Measurements from ENCODE around the gene SLCO4A1.
"Not testable (repeated sequence)": the region's sequence is repeated elsewhere in the genome, so short reads cannot be mapped to it uniquely, and the experiment has no call there.

The SLCO4A1 gene

DNA sequence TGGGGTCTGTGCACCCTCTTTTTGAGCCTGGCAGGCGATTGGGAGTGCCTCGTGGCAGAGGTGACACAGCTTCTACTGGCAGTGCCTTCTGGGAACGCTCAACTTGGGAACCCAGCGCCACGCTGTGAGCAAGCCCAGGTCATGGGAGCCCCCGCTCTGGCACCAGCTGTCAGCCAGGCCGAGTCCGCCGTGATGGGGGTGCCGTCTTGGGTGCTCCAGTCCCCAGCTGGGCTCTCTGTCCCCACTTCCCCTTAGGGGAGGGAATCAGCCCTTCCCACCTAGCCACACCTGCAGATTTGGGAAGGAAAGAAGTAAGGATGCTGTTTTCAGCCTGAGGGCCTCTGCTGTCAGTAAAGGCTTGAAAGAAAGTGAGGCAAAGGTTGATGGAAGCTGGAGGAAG lies 35.4 kb downstream of the SLCO4A1 start:
- no peak overlapping the region for H3K27ac ChIP-seq
- no peak for TF ChIP-seq ZFX (IDR thresholded peaks at IDR 0.05; ENCODE audit: borderline replicate concordance)
- TF ChIP-seq, protein P1, sequence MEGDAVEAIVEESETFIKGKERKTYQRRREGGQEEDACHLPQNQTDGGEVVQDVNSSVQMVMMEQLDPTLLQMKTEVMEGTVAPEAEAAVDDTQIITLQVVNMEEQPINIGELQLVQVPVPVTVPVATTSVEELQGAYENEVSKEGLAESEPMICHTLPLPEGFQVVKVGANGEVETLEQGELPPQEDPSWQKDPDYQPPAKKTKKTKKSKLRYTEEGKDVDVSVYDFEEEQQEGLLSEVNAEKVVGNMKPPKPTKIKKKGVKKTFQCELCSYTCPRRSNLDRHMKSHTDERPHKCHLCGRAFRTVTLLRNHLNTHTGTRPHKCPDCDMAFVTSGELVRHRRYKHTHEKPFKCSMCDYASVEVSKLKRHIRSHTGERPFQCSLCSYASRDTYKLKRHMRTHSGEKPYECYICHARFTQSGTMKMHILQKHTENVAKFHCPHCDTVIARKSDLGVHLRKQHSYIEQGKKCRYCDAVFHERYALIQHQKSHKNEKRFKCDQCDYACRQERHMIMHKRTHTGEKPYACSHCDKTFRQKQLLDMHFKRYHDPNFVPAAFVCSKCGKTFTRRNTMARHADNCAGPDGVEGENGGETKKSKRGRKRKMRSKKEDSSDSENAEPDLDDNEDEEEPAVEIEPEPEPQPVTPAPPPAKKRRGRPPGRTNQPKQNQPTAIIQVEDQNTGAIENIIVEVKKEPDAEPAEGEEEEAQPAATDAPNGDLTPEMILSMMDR (IDR thresholded peaks at IDR 0.05) = no peak

DNA sequence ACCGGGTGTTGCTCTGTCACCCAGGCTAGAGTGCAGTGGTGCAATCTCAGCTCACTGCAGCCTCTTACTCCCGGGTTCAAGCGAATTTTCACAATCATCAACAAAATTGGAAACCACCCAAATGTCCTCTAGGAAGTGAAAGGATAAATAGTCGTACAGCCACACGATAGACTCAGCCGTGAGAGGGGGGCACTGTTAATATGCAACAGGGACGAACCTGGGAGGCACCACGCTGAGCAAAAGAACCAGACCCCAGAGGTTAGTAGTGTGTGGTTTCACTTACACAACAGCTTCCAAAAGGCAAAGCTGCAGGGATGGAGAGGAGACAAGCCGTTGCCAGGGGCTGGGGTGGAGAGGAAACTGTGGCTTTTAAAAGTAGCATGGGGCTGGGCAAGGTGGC lies 36.2 kb downstream of the SLCO4A1 start:
- TF ChIP-seq ZFX (IDR thresholded peaks at IDR 0.05; ENCODE audit: borderline replicate concordance) = no peak
- TF ChIP-seq, protein P1 (IDR thresholded peaks at IDR 0.05) = no peak
- no peak overlapping the region for H3K27ac ChIP-seq

DNA sequence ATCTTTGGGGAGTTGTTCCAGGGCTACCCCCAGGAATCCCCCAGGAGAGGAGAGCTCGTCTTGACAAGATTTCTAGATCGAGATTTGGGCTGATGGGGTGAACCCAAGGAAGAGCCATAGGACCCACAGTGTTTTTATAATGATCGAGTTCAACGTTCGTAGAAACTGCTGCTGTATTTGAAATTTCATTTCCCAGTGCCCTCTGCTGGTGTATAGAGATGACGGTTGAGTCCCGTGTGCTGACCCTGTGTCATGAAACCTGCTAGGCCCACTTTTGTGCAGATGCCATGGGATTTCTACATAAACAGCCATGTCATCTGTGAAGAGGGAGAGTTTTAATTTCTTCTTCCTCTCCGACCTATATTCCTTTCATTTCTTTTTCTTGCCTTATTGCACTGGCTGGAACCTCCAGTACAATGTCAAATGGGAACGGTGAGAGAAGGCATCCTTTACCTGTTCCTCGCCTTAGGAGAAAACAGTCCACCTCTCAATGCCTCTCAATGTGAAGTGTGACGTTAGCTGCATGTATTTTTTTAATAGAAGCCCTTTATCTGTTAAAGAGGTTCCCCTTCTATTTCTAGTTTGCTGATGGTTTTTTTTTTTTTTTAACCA lies 37.8 kb downstream of the SLCO4A1 start:
- TF ChIP-seq, protein P1 (IDR thresholded peaks at IDR 0.05) = no peak
- no peak for TF ChIP-seq ZFX (IDR thresholded peaks at IDR 0.05; ENCODE audit: borderline replicate concordance)
- H3K27ac ChIP-seq = no peak overlapping the region

DNA sequence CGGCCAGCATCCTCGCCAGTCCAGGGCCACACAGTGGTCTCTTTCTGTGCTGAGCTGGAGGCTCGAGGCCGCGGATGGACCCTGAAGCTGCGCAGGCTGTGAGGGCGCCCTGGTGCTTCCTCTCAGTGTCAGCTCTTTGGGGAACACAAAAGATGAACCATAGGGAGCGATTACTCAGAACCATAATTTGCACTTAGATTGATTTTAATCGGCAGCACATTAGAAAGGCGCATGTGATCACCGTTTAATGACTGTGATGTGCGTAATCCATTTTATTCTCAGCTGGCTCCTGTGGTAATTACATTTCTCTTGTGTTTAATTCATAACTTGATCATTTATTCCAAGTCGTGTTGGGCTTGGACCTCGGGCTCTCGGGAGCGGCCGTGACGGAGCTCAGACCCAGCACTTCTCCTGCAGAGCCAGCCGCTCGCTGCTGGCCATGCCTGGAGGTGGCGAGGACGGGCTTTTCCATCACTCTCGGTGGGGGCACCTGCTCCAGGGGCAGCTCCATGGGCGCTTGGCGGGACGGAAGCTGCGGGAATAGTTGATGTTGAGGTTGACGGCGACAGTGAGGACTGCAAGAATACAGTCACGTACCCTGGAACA lies 40.7 kb downstream of the SLCO4A1 start:
- no peak overlapping the region for H3K27ac ChIP-seq
- TF ChIP-seq, protein P1 (IDR thresholded peaks at IDR 0.05) = no peak
- TF ChIP-seq ZFX (IDR thresholded peaks at IDR 0.05; ENCODE audit: borderline replicate concordance) = no peak

GRCh38 chr20:62683660-62684322 lies 41.5 kb downstream of the SLCO4A1 start:
- not testable (repeated sequence) for H3K27ac ChIP-seq
- TF ChIP-seq, protein P1 (IDR thresholded peaks at IDR 0.05) = peak; percentile 41

- TF ChIP-seq, protein P1 (IDR thresholded peaks at IDR 0.05) = no peak
- TF ChIP-seq ZFX (IDR thresholded peaks at IDR 0.05; ENCODE audit: borderline replicate concordance) = no peak
These were observed 42.7 kb downstream of the SLCO4A1 start for GRCh38 chr20:62684981-62685380.

More at GRCh38 chr20:62684981-62685380, 42.7 kb downstream of the SLCO4A1 start:
- no peak overlapping the region for H3K27ac ChIP-seq
